NT2/D1 (cell line): Measurements from ENCODE around the gene TMEM208.

Experiments used
- SUZ12 ChIP-seq: IDR thresholded peaks from 2 replicates; pipeline ENCODE4 v1.6.1; 2011; ENCODE audit not compliant: insufficient read length, insufficient read depth; ENCODE audit errors: extremely low read depth
- YY1 ChIP-seq: IDR thresholded peaks from 2 replicates; pipeline ENCODE4 v1.6.1; 2011; ENCODE audit not compliant: insufficient read length, insufficient read depth
- ZNF274 ChIP-seq: IDR thresholded peaks from 2 replicates; pipeline ENCODE4 v1.6.1; 2011; ENCODE audit warnings: mild to moderate bottlenecking, low read depth, low read length

DNA sequence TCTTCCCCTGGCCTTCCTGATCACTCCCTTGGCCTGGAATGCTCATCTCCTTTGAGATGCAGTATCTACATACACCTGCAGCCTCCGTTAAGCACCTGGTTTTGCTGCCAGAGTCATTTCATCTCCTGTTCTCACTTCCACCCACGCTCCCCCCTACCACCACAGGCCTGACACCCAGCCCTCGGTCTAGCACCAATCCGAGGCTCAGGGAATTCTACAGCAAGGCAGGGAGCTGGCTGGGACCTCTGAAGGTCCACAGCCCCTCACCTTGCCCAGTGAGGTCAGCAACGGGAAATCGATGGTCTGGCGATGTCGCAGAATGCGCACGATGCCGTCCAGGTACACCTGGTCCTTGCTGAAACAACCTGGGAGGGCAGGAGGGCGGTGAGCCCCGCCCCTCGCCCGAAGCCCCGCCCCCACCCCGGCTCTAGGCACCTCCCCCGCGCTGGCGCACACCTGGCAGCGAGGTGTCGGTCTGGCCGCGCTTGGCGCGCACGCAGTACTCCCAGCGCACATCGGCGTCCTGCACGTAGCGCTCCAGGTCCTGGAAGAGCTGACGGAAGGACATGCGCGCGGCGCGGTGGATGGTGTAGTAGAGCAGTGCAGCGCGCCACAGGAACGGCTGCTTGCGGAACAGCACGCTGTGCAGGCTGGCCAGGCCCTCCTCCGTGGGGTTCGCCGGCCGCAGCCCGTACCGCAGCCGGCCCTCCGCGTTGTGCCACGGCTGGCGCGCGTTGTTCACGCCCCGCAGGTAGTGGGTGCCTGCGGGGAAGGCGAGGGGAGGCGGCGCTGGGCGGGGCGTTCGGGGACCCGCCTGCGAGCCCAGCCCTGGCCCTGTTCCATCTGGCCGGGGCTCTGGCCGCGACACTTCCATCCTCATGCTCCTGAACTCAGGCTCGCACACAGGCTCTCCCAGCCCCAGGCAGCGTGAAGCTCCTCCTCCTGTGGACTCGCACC, 48.9 kb upstream of the TMEM208 start:
- no peak for TF ChIP-seq YY1
- no peak for TF ChIP-seq SUZ12
- no peak for TF ChIP-seq ZNF274
